ENCODE data around the gene SKI. TPM values are rescaled to one million over a fixed set of nuclear protein-coding genes. Genes with fewer than 3 reads are reported as not detected.

SKI gene
- total and polyA plus RNA-seq, 2 donors (not counting 1 experiment from before 2014, with no cell fraction given) = 11.6 to 21.8 TPM

DNA sequence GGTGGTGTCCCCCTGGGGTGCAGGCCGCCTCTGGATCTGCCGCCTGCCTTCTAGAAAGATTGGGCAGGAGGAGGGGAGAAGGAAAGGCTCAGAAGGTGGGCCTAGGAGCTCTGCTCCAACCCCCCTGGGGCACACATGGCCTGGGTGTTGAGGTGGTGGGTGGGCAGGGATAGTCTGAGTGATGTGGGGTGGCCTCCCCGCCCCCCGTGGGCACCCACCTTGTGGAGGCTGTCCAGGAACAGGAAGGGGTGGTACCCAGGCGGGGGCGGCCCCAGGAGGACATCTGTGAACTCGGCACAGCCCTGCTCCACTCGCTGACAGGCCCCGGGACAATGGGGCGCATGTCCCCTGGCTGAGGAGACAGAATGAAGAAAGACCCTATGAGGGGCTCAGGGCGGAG lies 108.4 kb downstream of the SKI start:
- Histone ChIP-seq H3K4me3 (replicated peaks in 1 of 4; ENCODE audit: control extremely low read depth in 1 of 4, insufficient read depth in 1 of 4, low read depth in 3 of 4, low read length in 4 of 4) (no peak overlapping the region), H2AFZ (ENCODE audit: low read length) (no peak overlapping the region)

DNA sequence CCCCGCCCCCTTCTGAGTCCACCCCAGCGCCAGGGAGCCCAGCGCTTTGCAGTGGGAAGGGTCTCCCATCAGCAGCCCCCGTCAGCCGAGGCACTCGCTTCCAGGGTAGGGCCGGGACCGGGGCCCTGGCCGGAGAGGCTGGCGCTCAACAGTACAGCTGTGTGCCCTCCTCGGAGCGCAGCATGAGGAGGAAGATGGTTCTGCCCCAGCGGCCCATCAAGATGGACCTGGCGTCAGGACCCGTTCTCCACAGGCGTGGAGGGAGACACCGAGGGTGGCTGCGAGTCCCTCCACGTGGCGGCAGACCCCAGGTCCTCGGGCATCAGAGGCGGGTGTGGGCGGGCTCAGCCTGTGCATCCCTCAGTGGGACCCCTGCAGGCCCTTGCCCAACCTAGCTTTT lies 109.0 kb downstream of the SKI start:
- DNase-seq (ENCODE audit: low read depth in 2 of 2) = no peak
- Histone ChIP-seq H3K4me3 (replicated peaks in 1 of 4; ENCODE audit: control extremely low read depth in 1 of 4, insufficient read depth in 1 of 4, low read depth in 3 of 4, low read length in 4 of 4) (no peak overlapping the region), H3K9me3 (ENCODE audit: control insufficient read depth, insufficient read depth, low read depth, low read length) (no peaks in the 10 kb centered on the region), H2AFZ (ENCODE audit: low read length) (no peak overlapping the region), H3K4me2 (ENCODE audit: extremely low read depth, insufficient read depth, low read length) (no peak overlapping the region), H3K27me3 (ENCODE audit: control insufficient read depth, insufficient read depth, low read length) (no peaks in the 10 kb centered on the region), H3K36me3 (ENCODE audit: control insufficient read depth, insufficient read depth, low read length) (no peaks in the 10 kb centered on the region), H3K79me2 (ENCODE audit: control insufficient read depth, insufficient read depth, low read length) (no peaks in the 10 kb centered on the region), H3K4me1 (ENCODE audit: control insufficient read depth, extremely low read depth, insufficient read depth, low read length) (no peaks in the 10 kb centered on the region), H3K9ac (ENCODE audit: insufficient read depth, low read length) (no peak overlapping the region), H4K20me1 (ENCODE audit: control insufficient read depth, extremely low read depth, insufficient read depth, low read length) (no peaks in the 10 kb centered on the region), H3K27ac (ENCODE audit: insufficient read depth, low read length) (no peak overlapping the region)
- no peak for TF ChIP-seq EZH2 (IDR thresholded peaks at IDR 0.05; ENCODE audit: low read length, missing control alignments)
- TF ChIP-seq, protein P1, sequence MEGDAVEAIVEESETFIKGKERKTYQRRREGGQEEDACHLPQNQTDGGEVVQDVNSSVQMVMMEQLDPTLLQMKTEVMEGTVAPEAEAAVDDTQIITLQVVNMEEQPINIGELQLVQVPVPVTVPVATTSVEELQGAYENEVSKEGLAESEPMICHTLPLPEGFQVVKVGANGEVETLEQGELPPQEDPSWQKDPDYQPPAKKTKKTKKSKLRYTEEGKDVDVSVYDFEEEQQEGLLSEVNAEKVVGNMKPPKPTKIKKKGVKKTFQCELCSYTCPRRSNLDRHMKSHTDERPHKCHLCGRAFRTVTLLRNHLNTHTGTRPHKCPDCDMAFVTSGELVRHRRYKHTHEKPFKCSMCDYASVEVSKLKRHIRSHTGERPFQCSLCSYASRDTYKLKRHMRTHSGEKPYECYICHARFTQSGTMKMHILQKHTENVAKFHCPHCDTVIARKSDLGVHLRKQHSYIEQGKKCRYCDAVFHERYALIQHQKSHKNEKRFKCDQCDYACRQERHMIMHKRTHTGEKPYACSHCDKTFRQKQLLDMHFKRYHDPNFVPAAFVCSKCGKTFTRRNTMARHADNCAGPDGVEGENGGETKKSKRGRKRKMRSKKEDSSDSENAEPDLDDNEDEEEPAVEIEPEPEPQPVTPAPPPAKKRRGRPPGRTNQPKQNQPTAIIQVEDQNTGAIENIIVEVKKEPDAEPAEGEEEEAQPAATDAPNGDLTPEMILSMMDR (conservative IDR thresholded peaks at IDR 0.05 in 1 of 2, IDR thresholded peaks at IDR 0.05 in 1 of 2; ENCODE audit: low read depth in 1 of 2, low read length in 2 of 2) = no peak

More for the DNA sequence above, 108.4 kb downstream of the SKI start:
- H3K27me3 ChIP-seq (ENCODE audit: control insufficient read depth, insufficient read depth, low read length) = no peaks in the 10 kb centered on the region
- H4K20me1 ChIP-seq (ENCODE audit: control insufficient read depth, extremely low read depth, insufficient read depth, low read length) = no peaks in the 10 kb centered on the region
- H3K4me2 ChIP-seq (ENCODE audit: extremely low read depth, insufficient read depth, low read length) = no peak overlapping the region
- no peaks in the 10 kb centered on the region for H3K4me1 ChIP-seq (ENCODE audit: control insufficient read depth, extremely low read depth, insufficient read depth, low read length)
- H3K9ac ChIP-seq (ENCODE audit: insufficient read depth, low read length) = no peak overlapping the region
- DNase-seq (ENCODE audit: low read depth in 2 of 2) = no peak
- no peaks in the 10 kb centered on the region for H3K79me2 ChIP-seq (ENCODE audit: control insufficient read depth, insufficient read depth, low read length)
- H3K9me3 ChIP-seq (ENCODE audit: control insufficient read depth, insufficient read depth, low read depth, low read length) = no peaks in the 10 kb centered on the region
- no peak overlapping the region for H3K27ac ChIP-seq (ENCODE audit: insufficient read depth, low read length)
- TF ChIP-seq, protein P1 (conservative IDR thresholded peaks at IDR 0.05 in 1 of 2, IDR thresholded peaks at IDR 0.05 in 1 of 2; ENCODE audit: low read depth in 1 of 2, low read length in 2 of 2) = no peak
- no peaks in the 10 kb centered on the region for H3K36me3 ChIP-seq (ENCODE audit: control insufficient read depth, insufficient read depth, low read length)

DNA sequence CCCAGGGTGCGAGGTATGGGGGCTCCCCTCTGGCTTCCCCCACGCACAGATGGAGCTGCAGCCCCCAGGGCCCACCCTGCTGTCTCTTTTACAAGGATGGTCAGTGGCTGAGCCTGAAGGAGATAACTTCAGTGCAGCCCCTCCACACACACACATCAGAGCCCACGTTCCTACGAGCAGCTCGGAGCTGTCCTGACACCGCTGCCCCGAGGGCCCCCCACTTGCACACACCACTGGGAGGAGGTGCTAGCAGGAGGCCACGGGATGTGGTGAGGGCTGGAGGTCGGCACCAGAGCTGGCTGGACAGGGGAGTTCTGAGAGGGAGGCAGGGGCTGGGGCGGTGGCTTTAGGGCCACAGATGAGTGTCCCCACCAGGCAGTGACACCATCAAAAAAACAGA lies 109.4 kb downstream of the SKI start:
- TF ChIP-seq, protein P1 (conservative IDR thresholded peaks at IDR 0.05 in 1 of 2, IDR thresholded peaks at IDR 0.05 in 1 of 2; ENCODE audit: low read depth in 1 of 2, low read length in 2 of 2) = no peak
- TF ChIP-seq EZH2 (IDR thresholded peaks at IDR 0.05; ENCODE audit: low read length, missing control alignments) = no peak
- no peaks in the 10 kb centered on the region for H3K36me3 ChIP-seq (ENCODE audit: control insufficient read depth, insufficient read depth, low read length)
- no peaks in the 10 kb centered on the region for H3K79me2 ChIP-seq (ENCODE audit: control insufficient read depth, insufficient read depth, low read length)
- no peak for DNase-seq (ENCODE audit: low read depth in 2 of 2)
- H3K27me3 ChIP-seq (ENCODE audit: control insufficient read depth, insufficient read depth, low read length) = no peaks in the 10 kb centered on the region
- no peak overlapping the region for H3K9ac ChIP-seq (ENCODE audit: insufficient read depth, low read length)
- H3K4me1 ChIP-seq (ENCODE audit: control insufficient read depth, extremely low read depth, insufficient read depth, low read length) = no peaks in the 10 kb centered on the region
- no peak overlapping the region for H2AFZ ChIP-seq (ENCODE audit: low read length)
- no peak overlapping the region for H3K27ac ChIP-seq (ENCODE audit: insufficient read depth, low read length)
- H4K20me1 ChIP-seq (ENCODE audit: control insufficient read depth, extremely low read depth, insufficient read depth, low read length) = no peaks in the 10 kb centered on the region
- no peak overlapping the region for H3K4me2 ChIP-seq (ENCODE audit: extremely low read depth, insufficient read depth, low read length)
- H3K4me3 ChIP-seq (replicated peaks in 1 of 4; ENCODE audit: control extremely low read depth in 1 of 4, insufficient read depth in 1 of 4, low read depth in 3 of 4, low read length in 4 of 4) = no peak overlapping the region
- H3K9me3 ChIP-seq (ENCODE audit: control insufficient read depth, insufficient read depth, low read depth, low read length) = no peaks in the 10 kb centered on the region
